Measurements from ENCODE around the gene HIF1A. TPM values are rescaled to one million over a fixed set of nuclear protein-coding genes. Genes with fewer than 3 reads are reported as not detected.
"Not testable (repeated sequence)": the region's sequence is repeated elsewhere in the genome, so short reads cannot be mapped to it uniquely, and the experiment has no call there.

Gene HIF1A
- total RNA-seq, 3 donors from 2014 or later: 66.9 to 112 (median 71.6) TPM

GRCh38 chr14:61737915-61738314, 42.6 kb downstream of the HIF1A start:
- intact Hi-C loops (cut with DNase I, micrococcal nuclease): no loop called here
- ATAC-seq (no peak), DNase-seq (no peak)
- Histone ChIP-seq H3K36me3 (ENCODE audit: low read depth) (peaks cover 11% of the 10 kb centered on the region), H3K4me3 (no peak overlapping the region), H3K9me3 (no peaks in the 10 kb centered on the region), H3K4me1 (ENCODE audit: low read depth) (no peaks in the 10 kb centered on the region)
- TF ChIP-seq CTCF (IDR thresholded peaks at IDR 0.05): no peak

- DNase-seq: no peak
- Histone ChIP-seq H3K9me3 (no peaks in the 10 kb centered on the region), H3K4me1 (ENCODE audit: low read depth) (no peaks in the 10 kb centered on the region), H3K4me3 (no peak overlapping the region), H3K36me3 (ENCODE audit: low read depth) (peaks cover 8% of the 10 kb centered on the region)
- no peak for ATAC-seq
- intact Hi-C loops (cut with DNase I, micrococcal nuclease): no loop called here
- no peak for TF ChIP-seq CTCF (IDR thresholded peaks at IDR 0.05)
Observed at GRCh38 chr14:61739133-61739532, 43.8 kb downstream of the HIF1A start.

- H3K4me1 ChIP-seq (ENCODE audit: low read depth): peaks cover 3% of the 10 kb centered on the region
- peaks cover 4% of the 10 kb centered on the region for H3K36me3 ChIP-seq (ENCODE audit: low read depth)
- no peaks in the 10 kb centered on the region for H3K9me3 ChIP-seq
- ATAC-seq: peak; percentile 77
- intact Hi-C loops (cut with DNase I, micrococcal nuclease): no loop called here
- TF ChIP-seq CTCF (IDR thresholded peaks at IDR 0.05): no peak
- no peak for DNase-seq
- H3K4me3 ChIP-seq: no peak overlapping the region
Observed at GRCh38 chr14:61742371-61742770, 47.1 kb downstream of the HIF1A start.

GRCh38 chr14:61744238-61744637, 48.9 kb downstream of the HIF1A start:
- TF ChIP-seq CTCF (IDR thresholded peaks at IDR 0.05): no peak
- no peaks in the 10 kb centered on the region for H3K9me3 ChIP-seq
- H3K4me3 ChIP-seq: no peak overlapping the region
- DNase-seq: no peak
- peaks cover 3% of the 10 kb centered on the region for H3K4me1 ChIP-seq (ENCODE audit: low read depth)
- no peaks in the 10 kb centered on the region for H3K36me3 ChIP-seq (ENCODE audit: low read depth)
- no peak for ATAC-seq
- intact Hi-C loops (cut with DNase I, micrococcal nuclease): no loop called here

GRCh38 chr14:61746346-61746745, 51.0 kb downstream of the HIF1A start:
- H3K4me3 ChIP-seq; DNase-seq; H3K9me3 ChIP-seq; H3K4me1 ChIP-seq (ENCODE audit: low read depth); ATAC-seq; H3K36me3 ChIP-seq (ENCODE audit: low read depth); intact Hi-C loops (cut with DNase I, micrococcal nuclease): not testable (repeated sequence)

GRCh38 chr14:61746881-61747280, 51.6 kb downstream of the HIF1A start:
- Histone ChIP-seq H3K9me3 (no peaks in the 10 kb centered on the region), H3K4me3 (no peak overlapping the region), H3K36me3 (ENCODE audit: low read depth) (no peaks in the 10 kb centered on the region), H3K4me1 (ENCODE audit: low read depth) (peaks cover 9% of the 10 kb centered on the region)
- intact Hi-C loops (cut with DNase I, micrococcal nuclease): no loop called here
- DNase-seq (no peak), ATAC-seq (no peak)
- no peak for TF ChIP-seq CTCF (IDR thresholded peaks at IDR 0.05)

Measured in mucosa of descending colon (tissue), 3 donors.